ENCODE results near the gene HS3ST4.

Gene HS3ST4

GRCh38 chr16:25691519-25692091, at the start of gene HS3ST4:
TSS of gene HS3ST4 (plus strand) at chr16:25691959.
- DNase-seq (ENCODE audit: extremely low read depth in 1 of 2, low read depth in 1 of 2), result no peak

DNA sequence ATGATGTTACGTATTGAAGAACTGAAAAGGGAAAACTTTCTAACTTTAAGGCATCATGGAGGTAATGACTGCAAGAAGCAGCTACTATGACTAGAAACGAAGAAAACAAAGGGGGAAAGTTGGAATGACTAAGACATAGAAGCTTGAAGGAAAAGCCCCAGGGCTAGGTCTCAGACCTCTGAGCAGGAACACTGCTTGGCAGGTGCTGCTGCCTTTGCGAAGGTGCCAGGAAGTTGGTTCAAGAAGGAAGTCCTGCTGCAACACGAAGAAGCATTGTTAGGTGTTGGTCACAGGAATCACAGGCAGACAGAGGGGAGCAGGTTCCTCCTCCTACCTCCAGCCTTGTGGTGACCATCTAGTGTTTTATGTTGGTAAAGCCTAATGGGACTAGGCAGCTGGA, 48.1 kb upstream of the HS3ST4 start:
- no peak for DNase-seq (ENCODE audit: extremely low read depth in 1 of 2, low read depth in 1 of 2)

GRCh38 chr16:25656639-25657038, 35.1 kb upstream of the HS3ST4 start:
- no peak for DNase-seq (ENCODE audit: extremely low read depth in 1 of 2, low read depth in 1 of 2)

- DNase-seq (ENCODE audit: extremely low read depth in 1 of 2, low read depth in 1 of 2), result no peak
Measured at GRCh38 chr16:25676820-25677219, 14.9 kb upstream of the HS3ST4 start.

DNA sequence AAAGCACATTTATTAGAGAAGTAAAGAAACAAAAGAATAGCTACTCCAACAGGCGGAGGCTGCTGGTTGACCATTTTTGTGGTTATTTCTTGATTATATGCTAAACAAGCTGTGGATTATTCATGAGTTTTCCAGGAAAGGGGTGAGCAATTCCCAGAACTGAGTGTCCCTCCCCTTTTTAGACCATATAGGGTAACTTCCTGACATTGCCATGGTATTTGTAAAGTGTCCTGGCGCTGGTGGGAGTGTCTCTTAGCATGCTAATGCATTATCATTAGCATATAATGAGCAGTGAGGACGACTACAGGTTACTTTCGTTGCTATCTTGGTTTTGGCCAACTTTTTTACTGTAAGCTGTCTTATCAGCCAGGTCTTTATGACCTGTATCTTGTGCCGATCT, 12.2 kb upstream of the HS3ST4 start:
- no peak for DNase-seq (ENCODE audit: extremely low read depth in 1 of 2, low read depth in 1 of 2)

- no peak for DNase-seq (ENCODE audit: extremely low read depth in 1 of 2, low read depth in 1 of 2)
Measured at GRCh38 chr16:25689137-25689836, 2.5 kb upstream of the HS3ST4 start.

DNA sequence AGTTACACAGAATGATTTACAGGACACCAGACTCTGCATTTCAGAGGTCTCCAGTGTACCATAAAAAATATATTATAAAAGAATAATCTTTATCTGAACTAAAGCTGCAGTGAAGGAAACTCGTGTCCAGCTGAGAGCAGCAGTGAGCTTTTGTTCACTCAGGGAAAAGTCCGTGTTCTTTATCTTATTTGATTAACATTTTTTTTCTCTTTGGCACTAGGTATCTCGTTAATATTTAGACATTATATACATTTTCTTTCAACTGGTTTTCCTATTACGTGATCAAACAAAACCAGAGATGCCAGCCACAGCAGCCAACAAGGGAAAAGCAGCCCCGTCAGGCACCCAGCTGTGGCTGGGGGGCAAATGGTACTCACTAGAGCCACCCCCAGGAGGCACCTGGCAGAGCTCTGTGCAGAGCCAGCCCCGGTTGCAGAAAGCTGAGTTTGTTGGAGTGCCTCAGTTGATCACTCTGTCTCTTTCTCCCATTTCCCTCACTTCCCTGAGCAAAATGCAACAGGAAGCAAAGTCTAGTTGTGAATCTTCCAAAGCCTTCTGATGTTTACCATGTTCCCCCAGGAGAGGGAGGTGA, 1.1 kb upstream of the HS3ST4 start:
- no peak for DNase-seq (ENCODE audit: extremely low read depth in 1 of 2, low read depth in 1 of 2)

GRCh38 chr16:25692351-25692741, 587 bp downstream of the HS3ST4 start:
- DNase-seq (ENCODE audit: extremely low read depth in 1 of 2, low read depth in 1 of 2), result no peak

- no peak for DNase-seq (ENCODE audit: extremely low read depth in 1 of 2, low read depth in 1 of 2)
Measured at GRCh38 chr16:25692742-25693508, 1.2 kb downstream of the HS3ST4 start.

- no peak for DNase-seq (ENCODE audit: extremely low read depth in 1 of 2, low read depth in 1 of 2)
Measured at GRCh38 chr16:25693631-25694030, 1.9 kb downstream of the HS3ST4 start.

GRCh38 chr16:25699069-25699468, 7.3 kb downstream of the HS3ST4 start:
- no peak for DNase-seq (ENCODE audit: extremely low read depth in 1 of 2, low read depth in 1 of 2)

DNA sequence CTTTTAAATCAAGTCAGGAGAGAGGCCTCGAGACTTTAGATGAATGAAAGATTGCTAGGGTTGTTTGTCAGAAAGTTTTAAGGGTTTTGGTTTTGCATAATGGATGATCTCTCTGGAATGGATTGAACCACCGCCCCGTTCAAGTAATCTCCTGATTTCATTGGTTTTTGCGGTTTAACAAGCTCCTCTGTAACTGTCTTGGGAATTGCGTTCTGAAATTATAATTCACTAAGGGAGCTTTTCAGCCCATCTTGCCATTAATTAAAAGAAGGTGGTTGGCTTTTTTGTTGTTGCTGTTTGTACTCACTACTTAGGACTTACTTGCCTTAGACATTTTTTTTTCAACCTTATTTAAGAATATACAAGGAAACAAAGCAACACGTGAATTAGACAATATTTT, 8.8 kb downstream of the HS3ST4 start:
- DNase-seq (ENCODE audit: extremely low read depth in 1 of 2, low read depth in 1 of 2), result no peak

GRCh38 chr16:25707553-25707952, 15.8 kb downstream of the HS3ST4 start:
- DNase-seq (ENCODE audit: extremely low read depth in 1 of 2, low read depth in 1 of 2), result no peak

DNA sequence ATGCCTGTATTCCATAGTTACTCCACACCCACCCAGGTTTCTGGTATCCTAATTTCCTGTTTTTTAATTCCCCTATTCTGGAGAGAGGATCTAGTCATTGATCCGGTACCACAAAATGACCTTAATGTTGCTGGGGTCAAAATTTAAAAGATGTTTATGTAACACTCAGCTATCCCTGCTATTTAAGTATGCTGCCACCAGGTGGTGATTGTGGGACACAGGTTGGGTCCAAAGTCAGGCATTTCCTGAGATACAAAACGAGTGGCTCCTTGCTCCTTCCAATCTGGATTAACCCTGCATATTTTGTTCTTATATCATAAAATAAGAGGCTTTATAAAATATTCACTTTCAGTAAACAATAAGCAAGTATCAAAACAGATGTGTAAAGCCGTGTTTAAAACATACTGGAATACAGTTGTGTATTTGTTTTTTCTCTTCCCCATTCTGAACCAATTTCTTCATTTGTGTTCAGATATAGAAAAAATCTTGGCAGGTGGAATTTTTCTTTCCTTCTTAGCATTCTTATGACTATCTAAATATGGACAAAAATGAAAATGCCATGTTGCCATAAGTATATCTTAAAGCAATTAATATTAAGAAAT, 16.3 kb downstream of the HS3ST4 start:
- DNase-seq (ENCODE audit: extremely low read depth in 1 of 2, low read depth in 1 of 2), result no peak

GRCh38 chr16:25709213-25709612, 17.5 kb downstream of the HS3ST4 start:
- no peak for DNase-seq (ENCODE audit: extremely low read depth in 1 of 2, low read depth in 1 of 2)

DNA sequence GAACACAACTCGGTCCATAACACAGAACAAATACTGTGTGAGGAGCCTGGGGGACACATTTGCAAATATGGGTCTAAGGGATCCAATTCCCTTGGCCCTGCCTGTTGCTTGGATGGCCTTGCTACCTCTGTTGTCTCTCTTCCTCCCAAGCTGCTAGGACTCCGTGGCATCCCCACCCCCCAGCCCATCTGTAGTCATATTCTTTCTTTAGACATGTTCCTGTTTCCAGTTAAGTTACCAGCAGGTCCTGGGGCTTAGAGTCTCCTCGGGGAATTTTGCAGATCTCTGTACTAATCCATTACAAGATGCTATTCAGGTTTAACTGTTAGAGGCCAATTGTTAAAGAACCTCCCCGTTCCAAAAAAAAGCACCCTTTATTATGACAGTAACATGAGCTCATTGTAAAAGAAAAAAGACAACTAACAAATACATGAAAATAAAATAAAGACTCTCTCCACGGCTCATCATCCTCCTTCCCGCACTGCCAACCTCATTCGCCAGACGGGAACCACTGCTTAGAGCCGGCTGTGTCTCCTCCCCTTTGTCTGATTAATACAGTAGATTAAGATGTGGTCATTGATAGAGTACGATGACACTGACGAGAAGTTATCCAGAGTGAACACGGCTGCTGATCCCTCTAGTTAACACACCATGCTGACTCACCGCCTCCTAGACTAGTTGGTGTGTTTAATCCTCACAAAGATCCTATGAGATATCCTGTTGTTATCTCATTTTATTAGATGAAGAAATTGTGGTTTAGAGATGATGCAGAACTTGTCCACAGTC, 22.2 kb downstream of the HS3ST4 start:
- no peak for DNase-seq (ENCODE audit: extremely low read depth in 1 of 2, low read depth in 1 of 2)

GRCh38 chr16:25716186-25716585, 24.4 kb downstream of the HS3ST4 start:
- no peak for DNase-seq (ENCODE audit: extremely low read depth in 1 of 2, low read depth in 1 of 2)

- no peak for DNase-seq (ENCODE audit: extremely low read depth in 1 of 2, low read depth in 1 of 2)
Measured at GRCh38 chr16:25721439-25721838, 29.7 kb downstream of the HS3ST4 start.

DNA sequence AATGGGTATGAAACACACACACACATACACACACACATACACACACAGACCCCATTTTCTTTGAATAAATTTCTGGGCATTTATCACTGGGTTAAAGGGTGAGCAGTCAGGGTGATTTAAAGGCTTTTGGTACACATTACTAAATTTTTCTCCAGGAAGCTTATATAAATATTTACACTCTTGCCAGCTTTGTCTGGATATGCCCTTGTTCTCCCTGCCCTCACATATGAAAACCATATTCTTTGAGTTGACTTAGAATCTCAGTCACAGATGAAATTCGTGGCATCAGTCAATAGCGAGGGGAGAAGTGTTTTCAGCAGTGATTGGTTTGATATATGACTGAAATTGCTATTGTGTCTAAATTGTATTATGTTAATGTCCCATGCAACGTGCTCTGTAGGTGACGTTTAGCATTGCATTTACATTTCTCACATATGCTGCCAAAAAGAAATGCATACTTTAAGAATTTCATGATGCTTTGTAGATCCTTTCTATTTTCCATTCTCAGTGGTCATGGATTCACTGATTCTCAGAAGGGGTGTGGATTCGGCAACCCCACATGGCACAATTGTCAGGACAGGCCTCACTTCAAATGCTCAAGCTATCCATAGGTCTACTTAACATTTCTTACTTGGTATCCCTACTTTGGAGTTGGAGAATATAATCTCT, 34.8 kb downstream of the HS3ST4 start:
- no peak for DNase-seq (ENCODE audit: extremely low read depth in 1 of 2, low read depth in 1 of 2)
